GM10266 (cell line): ENCODE measurements around the gene ROR2.

Experiments used
- DNase-seq: peaks from one replicate; pipeline ENCODE4 v3.0.0; 2012; ENCODE audit errors: extremely low spot score
- CTCF ChIP-seq: IDR thresholded peaks from 2 replicates; pipeline ENCODE4 v1.5.1; 2012; ENCODE audit warnings: mild to moderate bottlenecking, low read depth; ENCODE audit not compliant: control insufficient read depth, insufficient read depth; ENCODE audit errors: missing control alignments

ROR2 gene

GRCh38 chr9:91768507-91768906 lies 181.5 kb downstream of the ROR2 start:
- no peak for TF ChIP-seq CTCF
- no peak for DNase-seq

GRCh38 chr9:91766315-91767069 lies 183.5 kb downstream of the ROR2 start:
- DNase-seq = no peak
- TF ChIP-seq CTCF = no peak

- no peak for DNase-seq
- no peak for TF ChIP-seq CTCF
Measured at GRCh38 chr9:91765296-91765695, 184.7 kb downstream of the ROR2 start.

- DNase-seq = no peak
- TF ChIP-seq CTCF = no peak
Measured at GRCh38 chr9:91764661-91765060, 185.4 kb downstream of the ROR2 start.

- TF ChIP-seq CTCF = no peak
- DNase-seq = no peak
Measured at GRCh38 chr9:91761362-91761761, 188.7 kb downstream of the ROR2 start.

GRCh38 chr9:91760906-91761305 lies 189.1 kb downstream of the ROR2 start:
- DNase-seq = no peak
- TF ChIP-seq CTCF = no peak

- peak; percentile 68 for TF ChIP-seq CTCF
- peak; percentile 45 for DNase-seq
Measured at GRCh38 chr9:91758491-91758981, 191.5 kb downstream of the ROR2 start.
